Peyer's patch (tissue), 4 donors: ENCODE results near the gene APRT. TPM values are rescaled to one million over a fixed set of nuclear protein-coding genes. Genes with fewer than 3 reads are reported as not detected.

Experiments
- DNase-seq, 3 donors: peaks; one replicate each; pipeline ENCODE4 v3.0.0-alpha.2; 2017 to 2019
- H3K27ac ChIP-seq, 4 donors: fragments of 200-600 bp; sonication (generic); one replicate each; pipeline ENCODE4 v1.5.1; 2016 to 2019
- H3K27me3 ChIP-seq, 2 donors: fragments of 200-600 bp; sonication (generic); one replicate each; pipeline ENCODE4 v1.5.1; 2019
- H3K36me3 ChIP-seq, 3 donors: fragments of 200-600 bp; sonication (generic); one replicate each; pipeline ENCODE4 v1.5.1; 2016 to 2019
- H3K4me1 ChIP-seq, 4 donors: fragments of 200-600 bp; sonication (generic); one replicate each; pipeline ENCODE4 v1.5.1; 2016 to 2019
- H3K4me3 ChIP-seq, 4 donors: fragments of 200-600 bp; sonication (generic); 1 replicate in 3 of 4; 2 replicates in 1 of 4; pipeline ENCODE4 v1.5.1; 2016 to 2019; ENCODE audit warnings: mild to moderate bottlenecking in 1 of 4
- H3K9me3 ChIP-seq, 4 donors: fragments of 200-600 bp; sonication (generic); one replicate each; pipeline ENCODE4 v1.5.1; 2016 to 2019; ENCODE audit warnings: mild to moderate bottlenecking in 1 of 4
- CTCF ChIP-seq, 6 experiments: fragments of 450-650 bp in 4 of 6; fragments of 200-600 bp in 2 of 6; sonication (generic) in 1 of 6; IDR thresholded peaks; one replicate each; pipeline ENCODE4 v1.5.1; 2017 to 2019; ENCODE audit warnings: antibody characterized with exemption in 6 of 6, mild to moderate bottlenecking in 3 of 6, moderate library complexity in 1 of 6
- POLR2A ChIP-seq, 2 donors: fragments of 450-650 bp; IDR thresholded peaks; one replicate each; pipeline ENCODE4 v1.5.1; 2017; ENCODE audit warnings: antibody characterized with exemption in 2 of 2, mild to moderate bottlenecking in 2 of 2, moderate library complexity in 2 of 2
- total RNA-seq, 4 donors: library from RNA; depleted of rRNA; stranded (reverse); fragments of >200 nt; gene quantifications; one replicate each; pipeline ENCODE4 v1.1.0, GENCODE V29; 2016

The APRT gene
- total RNA-seq, 4 donors from 2014 or later: 109 to 190 (median 122) TPM

- Histone ChIP-seq H3K4me1 (peaks cover 0 to 67% (median 5%) of the 10 kb centered on the region in 4 donors), H3K36me3 (no peaks in the 10 kb centered on the region), H3K27me3 (no peaks in the 10 kb centered on the region), H3K4me3 (no peak overlapping the region), H3K27ac (peak overlapping the region in 1 of 4 donors; percentile 13), H3K9me3 (no peaks in the 10 kb centered on the region)
- TF ChIP-seq CTCF (IDR thresholded peaks at IDR 0.05) (no peak), POLR2A (IDR thresholded peaks at IDR 0.05) (no peak)
- DNase-seq: no peak
Observed at GRCh38 chr16:88764080-88764479, 47.6 kb downstream of the APRT start.

- peak overlapping the region in 1 of 4 donors; percentile 13 for H3K27ac ChIP-seq
- no peak for DNase-seq
- peaks cover 0 to 62% (median 5%) of the 10 kb centered on the region in 4 donors for H3K4me1 ChIP-seq
- no peaks in the 10 kb centered on the region for H3K27me3 ChIP-seq
- no peaks in the 10 kb centered on the region for H3K36me3 ChIP-seq
- H3K9me3 ChIP-seq: no peaks in the 10 kb centered on the region
- TF ChIP-seq CTCF (IDR thresholded peaks at IDR 0.05): no peak
- no peak overlapping the region for H3K4me3 ChIP-seq
Observed at GRCh38 chr16:88763502-88764053, 48.1 kb downstream of the APRT start.

- Histone ChIP-seq H3K4me3 (no peak overlapping the region), H3K4me1 (peaks cover 0 to 55% (median 4%) of the 10 kb centered on the region in 4 donors), H3K36me3 (no peaks in the 10 kb centered on the region), H3K9me3 (no peaks in the 10 kb centered on the region), H3K27me3 (no peaks in the 10 kb centered on the region), H3K27ac (peak overlapping the region in 1 of 4 donors; percentile 13)
- DNase-seq: no peak
- TF ChIP-seq POLR2A (IDR thresholded peaks at IDR 0.05) (no peak), CTCF (IDR thresholded peaks at IDR 0.05) (no peak)
Observed at GRCh38 chr16:88762941-88763340, 48.8 kb downstream of the APRT start.

GRCh38 chr16:88762258-88762870 is 49.4 kb downstream of the APRT start:
- Histone ChIP-seq H3K36me3 (no peaks in the 10 kb centered on the region), H3K27me3 (no peaks in the 10 kb centered on the region), H3K9me3 (no peaks in the 10 kb centered on the region), H3K4me1 (peaks cover 0 to 50% (median 2%) of the 10 kb centered on the region in 4 donors), H3K27ac (peak overlapping the region in 2 of 4 donors; percentile 13 to 74), H3K4me3 (no peak overlapping the region)
- no peak for DNase-seq
- TF ChIP-seq POLR2A (IDR thresholded peaks at IDR 0.05): no peak
- no peak for TF ChIP-seq CTCF (IDR thresholded peaks at IDR 0.05)

- H3K4me1 ChIP-seq: peaks cover 0 to 45% (median 1%) of the 10 kb centered on the region in 4 donors
Observed at GRCh38 chr16:88761830-88762229, 49.9 kb downstream of the APRT start.

More at GRCh38 chr16:88761830-88762229, 49.9 kb downstream of the APRT start:
- Histone ChIP-seq H3K27ac (peak overlapping the region in 2 of 4 donors; percentile 57 to 74), H3K4me3 (no peak overlapping the region), H3K9me3 (no peaks in the 10 kb centered on the region), H3K27me3 (no peaks in the 10 kb centered on the region), H3K36me3 (no peaks in the 10 kb centered on the region)
- no peak for DNase-seq
- TF ChIP-seq POLR2A (IDR thresholded peaks at IDR 0.05) (no peak), CTCF (IDR thresholded peaks at IDR 0.05) (no peak)
